HepG2 (cell line): ENCODE data around the gene PIWIL1. TPM values are rescaled to one million over a fixed set of nuclear protein-coding genes. Genes with fewer than 3 reads are reported as not detected.

Source experiments
- ATAC-seq: fragments of 200-7000 bp; cut with Tn5 transposase; 3 replicates; pipeline ENCODE4 v1.9.1; 2020; ENCODE audit warnings: mild to moderate bottlenecking, moderate library complexity
- BruUV-seq: library from RNA; stranded (reverse); fragments of 400-500 nt; replicated peaks from 2 replicates; lab custom pipeline; 2021; lab: Mats Ljungman, UMichigan
- CTCF ChIA-PET: fragments of 300-600 bp; formaldehyde crosslinking; extraction: SDS; loops from one replicate; lab custom pipeline; 2021; ENCODE audit warnings: low total read pairs, inconsistent platforms, low intra/inter-chr PET ratio; lab: Yijun Ruan, JAX
- POLR2A ChIA-PET: fragments of 350-600 bp; sonication (Branson Sonifier 250); formaldehyde crosslinking; loops from one replicate; lab custom pipeline; 2020; ENCODE audit warnings: antibody characterized with exemption, inconsistent platforms; lab: Yijun Ruan, JAX
- DNase-seq: peaks from one replicate; pipeline ENCODE4 v3.0.0-alpha.2; 2015; ENCODE audit warnings: low spot score
- FAIRE-seq: peaks from 3 replicates; lab custom pipeline; 2011; peaks lifted over from hg19 to GRCh38; lab: Jason Lieb, UNC
- H2AFZ ChIP-seq: one replicate; pipeline ENCODE4 v1.6.1; 2011; ENCODE audit warnings: low read length, inconsistent platforms
- H3K27ac ChIP-seq: fragments of 300-600 bp; 3 replicates; pipeline ENCODE4 v1.8.0; 2011; ENCODE audit warnings: mixed run types, mild to moderate bottlenecking, mixed read lengths, low read length, inconsistent platforms; ENCODE audit not compliant: insufficient read depth; ENCODE audit errors: extremely low read length
- H3K27me3 ChIP-seq, 2 experiments: fragments of 200-600 bp in 1 of 2; 2 replicates in 1 of 2; 3 replicates in 1 of 2; pipeline versions ENCODE4 v1.6.0 to v1.8.0; 2011; ENCODE audit warnings: low read length in 2 of 2, mild to moderate bottlenecking in 2 of 2, moderate library complexity in 2 of 2, inconsistent platforms in 1 of 2; ENCODE audit not compliant: insufficient read depth in 2 of 2, control insufficient read depth in 1 of 2
- H3K36me3 ChIP-seq, 2 experiments: fragments of 200-600 bp in 1 of 2; replicated peaks in 1 of 2; 2 replicates in 1 of 2; 3 replicates in 1 of 2; pipeline versions ENCODE4 v1.5.1 to v1.8.0; 2011; ENCODE audit warnings: low read length in 2 of 2, inconsistent platforms in 1 of 2; ENCODE audit not compliant: insufficient read depth in 2 of 2, control insufficient read depth in 1 of 2
- H3K4me1 ChIP-seq: 2 replicates; pipeline ENCODE4 v1.5.1; 2012; ENCODE audit warnings: low read length, inconsistent platforms; ENCODE audit not compliant: insufficient read depth
- H3K4me2 ChIP-seq: 2 replicates; pipeline ENCODE4 v1.6.0; 2011; ENCODE audit warnings: low read depth, low read length, inconsistent platforms
- H3K4me3 ChIP-seq, 3 experiments: fragments of 200-600 bp in 1 of 3; sonication (generic), shearing (Covaris generic) in 1 of 3; replicated peaks in 1 of 3; 2 replicates each; pipeline ENCODE4 v1.5.1; 2011 to 2016; ENCODE audit warnings: low read length in 3 of 3, inconsistent platforms in 2 of 3, low read depth in 2 of 3, mild to moderate bottlenecking in 2 of 3, control low read depth in 1 of 3, mixed read lengths in 1 of 3; ENCODE audit not compliant: insufficient read depth in 1 of 3
- H3K79me2 ChIP-seq: one replicate; pipeline ENCODE4 v1.6.1; 2011; ENCODE audit warnings: low read length, inconsistent platforms; ENCODE audit not compliant: insufficient read depth
- H3K9ac ChIP-seq: 2 replicates; pipeline ENCODE4 v1.6.0; 2011; ENCODE audit warnings: mild to moderate bottlenecking, low read depth, low read length, inconsistent platforms; ENCODE audit not compliant: insufficient read depth
- H3K9me3 ChIP-seq: 2 replicates; pipeline ENCODE4 v1.5.1; 2012; ENCODE audit warnings: mild to moderate bottlenecking, low read length
- H4K20me1 ChIP-seq: 2 replicates; pipeline ENCODE4 v1.6.0; 2011; ENCODE audit warnings: inconsistent platforms, mild to moderate bottlenecking, low read length, moderate library complexity; ENCODE audit not compliant: insufficient read depth
- DR1 ChIP-seq: sonication (generic); formaldehyde crosslinking; IDR thresholded peaks from 2 replicates; pipeline ENCODE4 v1.8.0; 2021; ENCODE audit warnings: mild to moderate bottlenecking, missing genetic modification reagents, inconsistent platforms
- ETV6 ChIP-seq: sonication (generic); formaldehyde crosslinking; conservative IDR thresholded peaks from 2 replicates; pipeline ENCODE4 v1.4.0; 2020; ENCODE audit warnings: missing genetic modification reagents
- GTF3A ChIP-seq: sonication (generic); formaldehyde crosslinking; conservative IDR thresholded peaks from 2 replicates; pipeline ENCODE4 v1.4.0; 2020; ENCODE audit warnings: mild to moderate bottlenecking, missing genetic modification reagents
- HNF4A ChIP-seq: sonication (generic); formaldehyde crosslinking; IDR thresholded peaks from 2 replicates; pipeline ENCODE4 v1.4.0; 2020; ENCODE audit warnings: missing genetic modification reagents
- HOXA9 ChIP-seq: sonication (generic); formaldehyde crosslinking; IDR thresholded peaks from 2 replicates; pipeline ENCODE4 v1.8.1; 2022; ENCODE audit warnings: missing genetic modification reagents, mild to moderate bottlenecking, moderate library complexity, borderline replicate concordance
- KLF11 ChIP-seq: IDR thresholded peaks from 2 replicates; pipeline ENCODE4 v1.6.1; 2016; ENCODE audit warnings: missing compliant biosample characterization
- KLF6 ChIP-seq: IDR thresholded peaks from 2 replicates; pipeline ENCODE4 v1.8.0; 2016; ENCODE audit warnings: missing biosample characterization, missing genetic modification reagents
- NFIB ChIP-seq: sonication (generic); formaldehyde crosslinking; IDR thresholded peaks from 2 replicates; pipeline ENCODE4 v1.9.0; 2021; ENCODE audit warnings: missing genetic modification reagents, mild to moderate bottlenecking, borderline replicate concordance
- POLR2A ChIP-seq, 2 experiments: IDR thresholded peaks; 2 replicates each; pipeline ENCODE4 v1.6.1; 2011; ENCODE audit warnings: low read depth in 2 of 2, low read length in 2 of 2, mild to moderate bottlenecking in 1 of 2, moderate library complexity in 1 of 2; ENCODE audit not compliant: insufficient read depth in 1 of 2
- YEATS2 ChIP-seq: sonication (generic); formaldehyde crosslinking; IDR thresholded peaks from 2 replicates; pipeline ENCODE4 v1.4.0; 2020; ENCODE audit warnings: missing genetic modification reagents, borderline replicate concordance
- ZMAT3 ChIP-seq: sonication (generic); formaldehyde crosslinking; conservative IDR thresholded peaks from 2 replicates; pipeline ENCODE4 v1.7.0; 2021; ENCODE audit warnings: missing genetic modification reagents
- ZNF678 ChIP-seq: sonication (generic); formaldehyde crosslinking; IDR thresholded peaks from 2 replicates; pipeline ENCODE4 v1.4.0; 2020; ENCODE audit warnings: mild to moderate bottlenecking, missing genetic modification reagents
- in situ Hi-C: cut with HindIII; loops from 2 replicates; pipeline ENCODE4 v1.10.0; 2017; ENCODE audit warnings: low pct_unique_long_range_greater_than_20kb; ENCODE audit not compliant: extremely low pct_ligation_motif_present
- intact Hi-C: fragments of 100-400 bp; cut with micrococcal nuclease; formaldehyde crosslinking; loops from one replicate; pipeline ENCODE4 v1.10.0; 2022; ENCODE audit not compliant: unreplicated experiment
- polyA plus RNA-seq, 8 experiments: library from polyadenylated mRNA; depleted of rRNA in 3 of 8; stranded (reverse) in 7 of 8; unstranded in 1 of 8; fragments of >200 nt; fragmentation: Illumina TruSeq in 4 of 8; extraction: Trizol in 4 of 8; gene quantifications; 2 replicates each; pipeline versions ENCODE4 v1.2.1 to v1.2.3, GENCODE V29; 2011 to 2016; ENCODE audit warnings: low read depth in 4 of 8, missing spikeins in 1 of 8, mixed read lengths in 1 of 8; ENCODE audit not compliant: insufficient read depth in 1 of 8
- total RNA-seq, 5 experiments: library from RNA; depleted of rRNA; stranded (reverse); fragments of >200 nt; fragmentation: Illumina TruSeq; extraction: Trizol; gene quantifications; 2 replicates each; pipeline ENCODE4 v1.2.3, GENCODE V29; 2016; ENCODE audit warnings: low read depth in 1 of 5
- TF ChIP-seq, protein P1 (sequence below): sonication (generic); formaldehyde crosslinking; IDR thresholded peaks from 2 replicates; pipeline ENCODE4 v1.4.0; 2020; ENCODE audit warnings: mild to moderate bottlenecking, low read depth, missing genetic modification reagents
- TF ChIP-seq, protein P2 (sequence below): sonication (generic); formaldehyde crosslinking; IDR thresholded peaks from 2 replicates; pipeline ENCODE4 v1.4.0; 2020; ENCODE audit warnings: missing genetic modification reagents, borderline replicate concordance
- TF ChIP-seq, protein P3 (sequence below): sonication (generic); formaldehyde crosslinking; IDR thresholded peaks from 2 replicates; pipeline ENCODE4 v1.5.0; 2020; ENCODE audit warnings: mild to moderate bottlenecking, missing genetic modification reagents
- TF ChIP-seq, protein P4 (sequence below): sonication (generic); formaldehyde crosslinking; IDR thresholded peaks from 2 replicates; pipeline ENCODE4 v1.4.0; 2020; ENCODE audit warnings: low read depth, missing genetic modification reagents

PIWIL1 gene
- total and polyA plus RNA-seq, 2 of the 13 experiments (the other 11 are each of a cell fraction or from before 2014, with no cell fraction given), result not detected

DNA sequence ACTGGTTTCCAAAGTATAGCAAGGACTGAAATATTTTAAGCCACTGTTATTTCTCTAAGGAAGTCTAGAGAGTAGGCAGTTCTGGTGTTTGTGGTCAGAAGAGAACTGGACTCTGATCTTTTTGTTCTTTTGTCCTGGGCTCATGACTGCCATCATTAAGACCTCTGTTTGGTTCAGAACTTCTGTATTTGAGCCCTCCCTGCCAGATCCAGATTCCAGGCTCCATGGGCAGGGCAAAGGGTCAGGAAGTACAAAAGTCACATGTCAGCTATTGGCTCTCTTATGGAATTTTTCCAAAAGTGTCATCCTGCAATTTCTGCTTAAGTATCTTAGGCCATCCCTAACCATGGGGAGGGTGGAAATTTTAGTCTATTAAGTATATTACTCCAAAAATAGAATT lies 6.8 kb downstream of the PIWIL1 start:
- Histone ChIP-seq H3K9ac (no peak overlapping the region), H3K27ac (no peak overlapping the region), H3K9me3 (no peaks in the 10 kb centered on the region), H4K20me1 (no peaks in the 10 kb centered on the region), H3K79me2 (no peaks in the 10 kb centered on the region), H2AFZ (no peak overlapping the region), H3K4me2 (no peak overlapping the region), H3K27me3 (peaks cover 0 to 11% of the 10 kb centered on the region in 2 experiments; a peak in 2 of 5 replicates), H3K4me3 (no peak overlapping the region), H3K4me1 (no peaks in the 10 kb centered on the region), H3K36me3 (no peaks in the 10 kb centered on the region)
- in situ Hi-C loops (no loop called here), intact Hi-C loops (no loop called here)
- ATAC-seq (no peak), FAIRE-seq (no peak), DNase-seq (no peak)
- CTCF ChIA-PET, result no interaction called here
- POLR2A ChIA-PET, result no interaction called here
- TF ChIP-seq YEATS2 (CRISPR knock-in tag), result no peak
- no peak for TF ChIP-seq KLF6 (CRISPR knock-in tag)
- TF ChIP-seq, protein P1, sequence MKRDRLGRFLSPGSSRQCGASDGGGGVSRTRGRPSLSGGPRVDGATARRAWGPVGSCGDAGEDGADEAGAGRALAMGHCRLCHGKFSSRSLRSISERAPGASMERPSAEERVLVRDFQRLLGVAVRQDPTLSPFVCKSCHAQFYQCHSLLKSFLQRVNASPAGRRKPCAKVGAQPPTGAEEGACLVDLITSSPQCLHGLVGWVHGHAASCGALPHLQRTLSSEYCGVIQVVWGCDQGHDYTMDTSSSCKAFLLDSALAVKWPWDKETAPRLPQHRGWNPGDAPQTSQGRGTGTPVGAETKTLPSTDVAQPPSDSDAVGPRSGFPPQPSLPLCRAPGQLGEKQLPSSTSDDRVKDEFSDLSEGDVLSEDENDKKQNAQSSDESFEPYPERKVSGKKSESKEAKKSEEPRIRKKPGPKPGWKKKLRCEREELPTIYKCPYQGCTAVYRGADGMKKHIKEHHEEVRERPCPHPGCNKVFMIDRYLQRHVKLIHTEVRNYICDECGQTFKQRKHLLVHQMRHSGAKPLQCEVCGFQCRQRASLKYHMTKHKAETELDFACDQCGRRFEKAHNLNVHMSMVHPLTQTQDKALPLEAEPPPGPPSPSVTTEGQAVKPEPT, result no peak
- TF ChIP-seq, protein P2, sequence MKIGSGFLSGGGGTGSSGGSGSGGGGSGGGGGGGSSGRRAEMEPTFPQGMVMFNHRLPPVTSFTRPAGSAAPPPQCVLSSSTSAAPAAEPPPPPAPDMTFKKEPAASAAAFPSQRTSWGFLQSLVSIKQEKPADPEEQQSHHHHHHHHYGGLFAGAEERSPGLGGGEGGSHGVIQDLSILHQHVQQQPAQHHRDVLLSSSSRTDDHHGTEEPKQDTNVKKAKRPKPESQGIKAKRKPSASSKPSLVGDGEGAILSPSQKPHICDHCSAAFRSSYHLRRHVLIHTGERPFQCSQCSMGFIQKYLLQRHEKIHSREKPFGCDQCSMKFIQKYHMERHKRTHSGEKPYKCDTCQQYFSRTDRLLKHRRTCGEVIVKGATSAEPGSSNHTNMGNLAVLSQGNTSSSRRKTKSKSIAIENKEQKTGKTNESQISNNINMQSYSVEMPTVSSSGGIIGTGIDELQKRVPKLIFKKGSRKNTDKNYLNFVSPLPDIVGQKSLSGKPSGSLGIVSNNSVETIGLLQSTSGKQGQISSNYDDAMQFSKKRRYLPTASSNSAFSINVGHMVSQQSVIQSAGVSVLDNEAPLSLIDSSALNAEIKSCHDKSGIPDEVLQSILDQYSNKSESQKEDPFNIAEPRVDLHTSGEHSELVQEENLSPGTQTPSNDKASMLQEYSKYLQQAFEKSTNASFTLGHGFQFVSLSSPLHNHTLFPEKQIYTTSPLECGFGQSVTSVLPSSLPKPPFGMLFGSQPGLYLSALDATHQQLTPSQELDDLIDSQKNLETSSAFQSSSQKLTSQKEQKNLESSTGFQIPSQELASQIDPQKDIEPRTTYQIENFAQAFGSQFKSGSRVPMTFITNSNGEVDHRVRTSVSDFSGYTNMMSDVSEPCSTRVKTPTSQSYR (CRISPR knock-in tag), result no peak
- no peak for TF ChIP-seq DR1 (CRISPR knock-in tag)
- TF ChIP-seq HNF4A (CRISPR knock-in tag), result no peak
- TF ChIP-seq, protein P3, sequence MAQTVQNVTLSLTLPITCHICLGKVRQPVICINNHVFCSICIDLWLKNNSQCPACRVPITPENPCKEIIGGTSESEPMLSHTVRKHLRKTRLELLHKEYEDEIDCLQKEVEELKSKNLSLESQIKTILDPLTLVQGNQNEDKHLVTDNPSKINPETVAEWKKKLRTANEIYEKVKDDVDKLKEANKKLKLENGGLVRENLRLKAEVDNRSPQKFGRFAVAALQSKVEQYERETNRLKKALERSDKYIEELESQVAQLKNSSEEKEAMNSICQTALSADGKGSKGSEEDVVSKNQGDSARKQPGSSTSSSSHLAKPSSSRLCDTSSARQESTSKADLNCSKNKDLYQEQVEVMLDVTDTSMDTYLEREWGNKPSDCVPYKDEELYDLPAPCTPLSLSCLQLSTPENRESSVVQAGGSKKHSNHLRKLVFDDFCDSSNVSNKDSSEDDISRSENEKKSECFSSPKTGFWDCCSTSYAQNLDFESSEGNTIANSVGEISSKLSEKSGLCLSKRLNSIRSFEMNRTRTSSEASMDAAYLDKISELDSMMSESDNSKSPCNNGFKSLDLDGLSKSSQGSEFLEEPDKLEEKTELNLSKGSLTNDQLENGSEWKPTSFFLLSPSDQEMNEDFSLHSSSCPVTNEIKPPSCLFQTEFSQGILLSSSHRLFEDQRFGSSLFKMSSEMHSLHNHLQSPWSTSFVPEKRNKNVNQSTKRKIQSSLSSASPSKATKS (CRISPR knock-in tag), result no peak
- TF ChIP-seq ZMAT3 (CRISPR knock-in tag), result no peak
- TF ChIP-seq POLR2A (IDR thresholded peaks at IDR 0.05; ENCODE audit: insufficient read depth in 1 of 2, low read depth in 2 of 2, low read length in 2 of 2), result no peak
- no peak for TF ChIP-seq KLF11
- TF ChIP-seq ZNF678 (CRISPR knock-in tag), result no peak
- TF ChIP-seq HOXA9 (CRISPR knock-in tag), result no peak
- TF ChIP-seq, protein P4, sequence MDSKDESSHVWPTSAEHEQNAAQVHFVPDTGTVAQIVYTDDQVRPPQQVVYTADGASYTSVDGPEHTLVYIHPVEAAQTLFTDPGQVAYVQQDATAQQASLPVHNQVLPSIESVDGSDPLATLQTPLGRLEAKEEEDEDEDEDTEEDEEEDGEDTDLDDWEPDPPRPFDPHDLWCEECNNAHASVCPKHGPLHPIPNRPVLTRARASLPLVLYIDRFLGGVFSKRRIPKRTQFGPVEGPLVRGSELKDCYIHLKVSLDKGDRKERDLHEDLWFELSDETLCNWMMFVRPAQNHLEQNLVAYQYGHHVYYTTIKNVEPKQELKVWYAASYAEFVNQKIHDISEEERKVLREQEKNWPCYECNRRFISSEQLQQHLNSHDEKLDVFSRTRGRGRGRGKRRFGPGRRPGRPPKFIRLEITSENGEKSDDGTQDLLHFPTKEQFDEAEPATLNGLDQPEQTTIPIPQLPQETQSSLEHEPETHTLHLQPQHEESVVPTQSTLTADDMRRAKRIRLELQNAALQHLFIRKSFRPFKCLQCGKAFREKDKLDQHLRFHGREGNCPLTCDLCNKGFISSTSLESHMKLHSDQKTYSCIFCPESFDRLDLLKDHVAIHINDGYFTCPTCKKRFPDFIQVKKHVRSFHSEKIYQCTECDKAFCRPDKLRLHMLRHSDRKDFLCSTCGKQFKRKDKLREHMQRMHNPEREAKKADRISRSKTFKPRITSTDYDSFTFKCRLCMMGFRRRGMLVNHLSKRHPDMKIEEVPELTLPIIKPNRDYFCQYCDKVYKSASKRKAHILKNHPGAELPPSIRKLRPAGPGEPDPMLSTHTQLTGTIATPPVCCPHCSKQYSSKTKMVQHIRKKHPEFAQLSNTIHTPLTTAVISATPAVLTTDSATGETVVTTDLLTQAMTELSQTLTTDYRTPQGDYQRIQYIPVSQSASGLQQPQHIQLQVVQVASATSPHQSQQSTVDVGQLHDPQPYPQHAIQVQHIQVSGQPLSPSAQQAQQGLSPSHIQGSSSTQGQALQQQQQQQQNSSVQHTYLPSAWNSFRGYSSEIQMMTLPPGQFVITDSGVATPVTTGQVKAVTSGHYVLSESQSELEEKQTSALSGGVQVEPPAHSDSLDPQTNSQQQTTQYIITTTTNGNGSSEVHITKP (CRISPR knock-in tag), result no peak
- no peak for TF ChIP-seq NFIB
- no peak for TF ChIP-seq GTF3A (CRISPR knock-in tag)
- TF ChIP-seq ETV6 (CRISPR knock-in tag), result no peak
- BruUV-seq, result no TSS peak
